GM10266 (cell line): ENCODE data around the gene COLGALT1.
"Not testable (repeated sequence)": the region's sequence is repeated elsewhere in the genome, so short reads cannot be mapped to it uniquely, and the experiment has no call there.

Source experiments
- DNase-seq: peaks from one replicate; pipeline ENCODE4 v3.0.0; 2012; ENCODE audit errors: extremely low spot score
- TF ChIP-seq, protein P1 (sequence below): IDR thresholded peaks from 2 replicates; pipeline ENCODE4 v1.5.1; 2012; ENCODE audit warnings: mild to moderate bottlenecking, low read depth; ENCODE audit not compliant: control insufficient read depth, insufficient read depth; ENCODE audit errors: missing control alignments

Gene COLGALT1

DNA sequence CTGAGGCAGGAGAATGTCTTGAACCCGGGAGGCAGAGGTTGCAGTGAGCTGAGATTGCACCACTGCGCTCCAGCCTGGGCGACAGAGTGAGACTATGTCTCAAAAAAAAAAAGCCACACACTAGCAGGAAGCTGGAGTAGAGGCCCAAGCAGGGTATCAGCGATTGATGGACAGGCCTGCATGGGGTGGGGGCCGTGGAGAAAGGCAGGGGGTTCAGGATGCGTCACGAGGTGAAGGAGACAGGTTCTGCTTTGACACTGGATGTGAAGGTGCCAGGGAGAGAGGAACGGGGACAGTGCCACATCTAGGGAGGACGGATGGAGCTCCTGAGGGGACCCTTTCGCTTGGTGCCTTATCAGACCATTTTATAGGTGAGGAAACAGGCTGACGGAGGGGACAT lies 7.1 kb downstream of the COLGALT1 start:
- no peak for DNase-seq
- TF ChIP-seq, protein P1, sequence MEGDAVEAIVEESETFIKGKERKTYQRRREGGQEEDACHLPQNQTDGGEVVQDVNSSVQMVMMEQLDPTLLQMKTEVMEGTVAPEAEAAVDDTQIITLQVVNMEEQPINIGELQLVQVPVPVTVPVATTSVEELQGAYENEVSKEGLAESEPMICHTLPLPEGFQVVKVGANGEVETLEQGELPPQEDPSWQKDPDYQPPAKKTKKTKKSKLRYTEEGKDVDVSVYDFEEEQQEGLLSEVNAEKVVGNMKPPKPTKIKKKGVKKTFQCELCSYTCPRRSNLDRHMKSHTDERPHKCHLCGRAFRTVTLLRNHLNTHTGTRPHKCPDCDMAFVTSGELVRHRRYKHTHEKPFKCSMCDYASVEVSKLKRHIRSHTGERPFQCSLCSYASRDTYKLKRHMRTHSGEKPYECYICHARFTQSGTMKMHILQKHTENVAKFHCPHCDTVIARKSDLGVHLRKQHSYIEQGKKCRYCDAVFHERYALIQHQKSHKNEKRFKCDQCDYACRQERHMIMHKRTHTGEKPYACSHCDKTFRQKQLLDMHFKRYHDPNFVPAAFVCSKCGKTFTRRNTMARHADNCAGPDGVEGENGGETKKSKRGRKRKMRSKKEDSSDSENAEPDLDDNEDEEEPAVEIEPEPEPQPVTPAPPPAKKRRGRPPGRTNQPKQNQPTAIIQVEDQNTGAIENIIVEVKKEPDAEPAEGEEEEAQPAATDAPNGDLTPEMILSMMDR, result no peak

DNA sequence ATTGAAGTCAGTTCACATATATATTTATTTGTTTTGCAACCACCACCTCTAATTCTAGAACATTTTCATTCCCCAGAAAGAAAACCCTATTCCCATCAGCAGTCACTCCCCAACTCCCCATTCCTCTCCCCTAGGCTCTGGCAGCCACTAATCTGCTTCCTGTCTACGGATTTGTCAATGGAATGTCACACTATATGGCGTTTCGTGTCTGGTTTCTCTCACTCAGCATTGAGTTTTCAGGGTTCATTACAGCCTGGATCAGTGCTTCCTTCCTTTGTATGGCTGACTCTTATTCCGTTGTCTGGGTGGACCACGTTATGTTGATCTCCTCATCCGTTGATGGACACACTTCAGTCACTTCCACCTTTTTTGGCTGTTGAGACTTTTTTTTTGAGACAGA lies 9.3 kb downstream of the COLGALT1 start:
- no peak for DNase-seq
- TF ChIP-seq, protein P1, result no peak

DNA sequence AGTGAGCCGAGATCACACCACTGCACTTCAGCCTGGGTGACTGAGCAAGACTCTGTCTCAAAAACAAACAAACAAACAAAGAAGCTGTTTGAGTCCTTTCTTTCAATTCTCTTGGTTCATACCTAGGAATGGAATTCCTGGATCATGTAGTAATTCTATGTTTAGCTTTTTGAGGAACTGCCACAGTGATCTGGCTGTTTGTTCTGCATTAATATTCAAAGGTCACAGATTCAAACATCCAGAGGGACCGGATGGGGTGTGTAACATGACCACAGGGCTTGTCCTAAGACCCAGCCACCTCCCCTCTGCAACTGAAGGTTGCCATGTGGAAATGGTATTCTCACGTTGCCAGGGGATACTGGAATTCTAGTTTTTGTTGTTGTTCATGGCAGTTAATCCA lies 10.2 kb downstream of the COLGALT1 start:
- no peak for DNase-seq
- TF ChIP-seq, protein P1, result no peak

DNA sequence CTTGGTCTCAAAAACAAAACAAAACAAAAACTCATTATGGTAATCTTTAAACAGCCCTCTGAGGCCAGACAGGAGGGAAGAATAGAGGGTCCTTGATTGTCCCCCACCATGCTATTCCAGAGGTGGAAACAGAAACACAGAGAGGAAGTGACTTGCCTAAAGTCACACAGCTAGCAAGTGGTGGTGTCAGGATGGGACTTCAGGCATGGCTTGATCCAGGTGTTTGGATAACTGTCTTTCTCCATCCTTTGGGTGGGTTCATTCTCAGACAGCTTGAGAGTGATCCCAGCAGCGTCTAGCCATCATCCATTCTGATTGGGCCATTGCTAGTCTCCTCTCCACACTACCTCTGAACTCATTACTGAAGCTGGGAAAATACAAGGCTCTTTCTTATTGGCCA lies 12.5 kb downstream of the COLGALT1 start:
- TF ChIP-seq, protein P1, result no peak
- no peak for DNase-seq

DNA sequence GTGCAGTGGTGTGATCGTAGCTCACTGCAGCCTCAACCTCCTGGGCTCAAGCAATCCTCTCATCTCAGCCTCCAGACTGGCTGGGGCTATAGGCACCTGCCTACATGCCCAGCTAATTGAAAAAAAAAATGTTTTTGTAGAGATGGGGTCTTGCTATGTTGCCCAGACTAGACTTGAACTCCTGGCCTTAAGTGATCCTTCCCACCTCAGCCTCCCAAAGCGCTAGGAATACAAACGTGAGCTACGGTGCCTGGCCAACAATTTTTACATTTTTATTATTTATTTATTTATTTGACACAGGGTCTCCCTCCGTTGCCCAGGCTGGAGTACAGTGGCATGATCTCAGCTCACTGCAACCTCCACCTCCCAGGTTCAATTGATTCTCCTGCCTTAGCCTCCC lies 14.8 kb downstream of the COLGALT1 start:
- DNase-seq, result not testable (repeated sequence)

DNA sequence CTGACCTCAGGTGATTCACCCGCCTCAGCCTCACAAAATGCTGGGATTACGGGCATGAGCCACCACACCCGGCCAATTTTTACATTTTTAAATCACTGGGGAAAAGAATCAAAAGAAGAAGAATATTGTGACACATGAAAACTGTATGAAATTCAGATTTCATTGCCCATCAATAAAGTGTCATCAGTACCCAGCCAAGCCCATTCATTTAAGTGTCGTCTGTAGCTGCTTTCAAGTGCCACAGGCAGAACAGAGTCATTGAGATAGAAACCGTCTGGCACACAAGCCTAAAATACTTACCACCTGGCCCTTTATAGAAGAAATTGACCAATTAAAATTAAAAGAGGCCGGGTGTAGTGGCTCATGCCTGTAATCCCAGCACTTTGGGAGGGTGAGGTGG lies 15.3 kb downstream of the COLGALT1 start:
- TF ChIP-seq, protein P1, result no peak
- DNase-seq, result no peak

DNA sequence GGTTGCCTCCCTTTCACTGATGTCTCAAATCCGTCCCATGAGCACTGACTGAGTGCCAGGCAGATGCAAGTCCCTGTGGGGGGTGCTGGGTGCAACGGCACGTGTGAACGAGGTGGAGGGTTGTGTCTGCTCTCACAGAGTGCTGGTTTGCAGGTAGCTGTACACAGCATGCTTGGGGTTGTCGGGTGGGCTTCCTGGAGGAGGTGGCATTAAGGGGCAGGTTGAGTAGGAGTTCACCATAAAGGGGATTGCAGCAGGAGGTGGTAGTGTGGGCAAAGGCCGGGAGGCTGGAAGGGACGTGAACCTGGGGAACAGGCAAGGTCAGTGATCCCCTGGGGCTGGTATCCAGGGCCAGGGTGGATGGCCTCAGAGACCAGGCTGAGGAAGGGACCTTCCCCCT lies 17.2 kb downstream of the COLGALT1 start:
- TF ChIP-seq, protein P1, result no peak
- DNase-seq, result no peak

DNA sequence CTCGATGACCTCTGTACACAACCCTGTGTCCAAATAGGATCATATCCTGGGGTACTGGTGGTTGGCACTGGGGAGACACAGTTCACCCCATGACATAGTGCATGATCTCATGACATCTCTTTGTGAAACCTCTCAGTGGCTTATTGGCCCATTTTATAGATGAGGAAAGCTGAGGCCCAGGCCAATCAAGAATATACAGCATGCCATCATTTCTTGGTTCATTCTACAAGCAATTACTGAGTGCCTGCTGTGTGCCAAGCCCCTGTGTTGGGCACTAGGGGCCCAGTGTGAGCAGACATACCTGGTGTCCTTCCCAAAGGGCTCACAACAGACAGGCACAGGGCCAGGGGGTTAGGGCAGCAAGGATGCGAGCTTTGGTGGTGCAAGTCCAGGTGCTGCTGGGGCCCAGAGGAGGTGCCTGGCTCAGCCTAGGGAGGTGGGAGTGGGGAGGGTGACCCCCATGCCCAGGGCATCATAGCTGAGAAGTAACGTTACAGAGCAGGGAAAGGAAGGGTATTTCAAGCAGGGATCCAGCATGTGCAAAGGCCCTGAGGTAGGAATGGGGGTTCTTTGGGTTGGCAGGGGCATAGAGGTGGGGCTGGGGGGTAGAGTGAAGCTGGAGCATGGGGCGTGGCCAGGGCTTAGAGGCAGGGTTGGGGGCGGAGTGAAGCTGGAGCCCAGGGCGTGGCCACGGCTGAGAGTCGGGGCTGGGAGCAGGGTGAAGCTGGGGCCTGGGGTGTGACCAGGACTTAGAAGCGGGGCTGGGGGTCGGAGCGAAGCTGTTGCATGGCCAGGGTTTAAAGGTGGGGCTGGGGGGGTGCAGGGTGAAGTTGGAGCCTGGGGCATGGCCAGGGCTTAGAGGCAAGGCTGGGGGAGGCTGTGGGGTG lies 20.7 kb downstream of the COLGALT1 start:
- DNase-seq, result no peak
- TF ChIP-seq, protein P1, result no peak
